OCI-M2 (cell line): Measurements from ENCODE around the gene MICAL2.

ENCODE experiments used
- DNase-seq: peaks from one replicate; lab custom pipeline; 2025; ENCODE audit not compliant: unreplicated experiment; lab: John Stamatoyannopoulos, UW

The MICAL2 gene

GRCh38 chr11:12280838-12281565 lies 170.6 kb downstream of the MICAL2 start:
- no peak for DNase-seq

GRCh38 chr11:12281571-12282478 lies 171.4 kb downstream of the MICAL2 start:
- DNase-seq: peak; percentile 25

- no peak for DNase-seq
Observed at GRCh38 chr11:12282676-12283075, 172.3 kb downstream of the MICAL2 start.

- no peak for DNase-seq
Observed at GRCh38 chr11:12284316-12285050, 174.1 kb downstream of the MICAL2 start.

GRCh38 chr11:12285106-12285505 lies 174.7 kb downstream of the MICAL2 start:
- DNase-seq: no peak

- no peak for DNase-seq
Observed at GRCh38 chr11:12285811-12286222, 175.4 kb downstream of the MICAL2 start.

GRCh38 chr11:12286606-12287005 lies 176.2 kb downstream of the MICAL2 start:
- DNase-seq: no peak

- no peak for DNase-seq
Observed at GRCh38 chr11:12287009-12287373, 176.6 kb downstream of the MICAL2 start.

- no peak for DNase-seq
Observed at GRCh38 chr11:12287374-12288211, 177.2 kb downstream of the MICAL2 start.

- DNase-seq: no peak
Observed at GRCh38 chr11:12288212-12288930, 178.0 kb downstream of the MICAL2 start.

GRCh38 chr11:12288931-12289666 lies 178.7 kb downstream of the MICAL2 start:
- DNase-seq: no peak

GRCh38 chr11:12289667-12290476 lies 179.5 kb downstream of the MICAL2 start:
- DNase-seq: no peak

- no peak for DNase-seq
Observed at GRCh38 chr11:12290477-12290922, 180.1 kb downstream of the MICAL2 start.

GRCh38 chr11:12291313-12291712 lies 180.9 kb downstream of the MICAL2 start:
- DNase-seq: no peak

- no peak for DNase-seq
Observed at GRCh38 chr11:12291766-12292165, 181.4 kb downstream of the MICAL2 start.

GRCh38 chr11:12292766-12293165 lies 182.4 kb downstream of the MICAL2 start:
- no peak for DNase-seq

GRCh38 chr11:12293486-12293885 lies 183.1 kb downstream of the MICAL2 start:
- DNase-seq: no peak

- DNase-seq: no peak
Observed at GRCh38 chr11:12294613-12295012, 184.2 kb downstream of the MICAL2 start.
